Measurements from ENCODE around the gene CDC20B. TPM values are rescaled to one million over a fixed set of nuclear protein-coding genes. Genes with fewer than 3 reads are reported as not detected.

The CDC20B gene
- polyA plus RNA-seq, 1 experiment: not detected

DNA sequence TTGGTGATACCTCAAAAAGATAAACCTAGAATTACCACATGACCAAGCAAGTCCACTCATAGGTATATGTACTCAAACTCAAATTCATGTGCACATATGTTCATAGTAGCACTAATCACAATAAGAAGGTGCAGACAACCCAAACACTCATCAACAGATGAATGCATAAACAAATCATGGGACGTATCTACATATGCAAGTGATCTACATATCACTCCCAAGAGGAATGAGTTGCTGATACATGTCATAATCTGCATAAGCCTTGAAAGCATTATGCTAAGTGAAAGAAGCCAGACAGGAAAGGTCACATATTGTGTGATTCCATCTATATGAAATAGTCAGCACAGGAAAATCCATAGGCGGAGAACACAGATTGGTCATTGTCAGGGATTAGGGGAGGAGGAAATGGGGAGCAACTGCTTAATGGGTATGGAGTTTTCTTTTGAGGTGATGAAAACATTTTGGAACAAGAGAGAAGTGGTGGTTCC is 23.6 kb downstream of the CDC20B start:
- TF ChIP-seq CTCF (IDR thresholded peaks at IDR 0.05; ENCODE audit: insufficient read depth, low read depth, low read length): no peak
- Histone ChIP-seq H3K4me3 (ENCODE audit: low read depth, low read length) (no peak overlapping the region), H3K36me3 (ENCODE audit: control insufficient read depth, insufficient read depth, low read length) (no peaks in the 10 kb centered on the region), H3K27me3 (ENCODE audit: control insufficient read depth, insufficient read depth, low read length) (no peaks in the 10 kb centered on the region)
- ChIA-PET CTCF (interaction anchor here (2.1 to 6.3 kb wide), 3 partner anchors 10 to 244 kb away, joined by 11 to 45 read pairs (median 27); partner anchors contain the start of gene GPX8), POLR2A (no interaction called here)
- DNase-seq (ENCODE audit: low read depth): no peak

DNA sequence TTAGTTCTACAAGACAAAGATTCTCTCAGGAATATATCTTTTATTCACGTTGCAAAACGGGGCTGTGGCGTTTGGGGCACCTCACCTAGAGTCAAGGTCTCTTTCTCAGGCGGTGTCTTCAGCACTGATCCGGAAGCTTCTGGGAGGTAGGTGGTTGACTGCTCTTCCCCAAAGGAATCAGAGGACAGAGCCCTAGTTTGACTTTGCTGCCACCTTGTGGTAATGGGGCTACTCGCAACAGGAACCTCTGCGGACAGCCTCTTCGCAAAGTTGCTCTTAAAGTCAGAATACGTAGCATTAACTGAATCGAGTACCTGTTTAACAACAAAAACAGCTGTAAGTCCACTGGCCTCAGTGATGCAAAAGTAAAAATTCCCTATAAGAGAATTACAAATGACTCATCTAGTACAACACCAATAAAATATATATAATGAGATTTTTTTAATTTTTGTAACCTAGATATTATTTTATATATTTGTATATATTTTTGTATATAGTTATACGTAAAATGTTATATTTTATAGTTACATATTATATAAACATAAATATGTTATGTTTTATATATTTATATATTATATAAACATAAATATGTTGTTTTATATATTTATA is 26.3 kb downstream of the CDC20B start:
- DNase-seq (ENCODE audit: low read depth): peak; percentile 35
- TF ChIP-seq CTCF (IDR thresholded peaks at IDR 0.05; ENCODE audit: insufficient read depth, low read depth, low read length): peak; percentile 91
- Histone ChIP-seq H3K4me3 (ENCODE audit: low read depth, low read length) (no peak overlapping the region), H3K36me3 (ENCODE audit: control insufficient read depth, insufficient read depth, low read length) (no peaks in the 10 kb centered on the region), H3K27me3 (ENCODE audit: control insufficient read depth, insufficient read depth, low read length) (no peaks in the 10 kb centered on the region)
- ChIA-PET POLR2A (no interaction called here), CTCF (interaction anchor here (0.7 to 6.7 kb wide), 33 partner anchors 8 to 274 kb away, joined by 3 to 96 read pairs (median 4); partner anchors contain the start of gene GPX8)

DNA sequence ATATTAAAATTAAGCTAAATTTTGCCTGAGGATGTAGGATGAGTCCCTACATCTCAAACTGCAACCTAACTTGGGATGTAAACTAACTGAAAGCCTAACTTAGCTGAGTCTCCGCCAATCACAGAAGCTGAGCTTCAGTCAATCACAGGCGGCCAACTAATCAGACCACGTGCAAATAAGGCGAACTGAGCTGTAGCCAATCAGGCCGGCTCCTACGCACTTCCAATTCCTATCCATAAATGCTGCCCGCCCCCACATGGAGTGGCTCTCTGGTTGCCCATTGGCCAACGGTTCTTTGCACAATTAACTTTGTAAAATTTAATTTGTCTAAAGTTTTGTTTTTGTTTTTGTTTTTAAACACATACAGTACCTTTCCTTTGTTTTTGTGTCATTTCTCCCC is 26.9 kb downstream of the CDC20B start:
- no peaks in the 10 kb centered on the region for H3K27me3 ChIP-seq (ENCODE audit: control insufficient read depth, insufficient read depth, low read length)
- ChIA-PET CTCF (interaction anchor here (0.6 to 6.7 kb wide), 34 partner anchors 8 to 274 kb away, joined by 3 to 96 read pairs (median 4); partner anchors contain the start of gene GPX8), POLR2A (no interaction called here)
- H3K36me3 ChIP-seq (ENCODE audit: control insufficient read depth, insufficient read depth, low read length): no peaks in the 10 kb centered on the region
- DNase-seq (ENCODE audit: low read depth): no peak
- TF ChIP-seq CTCF (IDR thresholded peaks at IDR 0.05; ENCODE audit: insufficient read depth, low read depth, low read length): no peak
- H3K4me3 ChIP-seq (ENCODE audit: low read depth, low read length): no peak overlapping the region

GRCh38 chr5:55143624-55144023 is 29.4 kb downstream of the CDC20B start:
- no peaks in the 10 kb centered on the region for H3K36me3 ChIP-seq (ENCODE audit: control insufficient read depth, insufficient read depth, low read length)
- ChIA-PET CTCF (interaction anchor here (1.2 to 6.7 kb wide), 3 partner anchors 16 to 235 kb away, joined by 5 to 96 read pairs (median 95); partner anchors contain the start of gene GPX8), POLR2A (no interaction called here)
- TF ChIP-seq CTCF (IDR thresholded peaks at IDR 0.05; ENCODE audit: insufficient read depth, low read depth, low read length): no peak
- H3K4me3 ChIP-seq (ENCODE audit: low read depth, low read length): no peak overlapping the region
- H3K27me3 ChIP-seq (ENCODE audit: control insufficient read depth, insufficient read depth, low read length): no peaks in the 10 kb centered on the region
- DNase-seq (ENCODE audit: low read depth): no peak

GRCh38 chr5:55141945-55142690 is 30.9 kb downstream of the CDC20B start:
- CTCF ChIA-PET: interaction anchor here (3.1 to 6.7 kb wide), 2 partner anchors 199 to 236 kb away, joined by 19 to 95 read pairs; no protein-coding TSS in a partner anchor
- Histone ChIP-seq H3K4me3 (ENCODE audit: low read depth, low read length) (no peak overlapping the region), H3K27me3 (ENCODE audit: control insufficient read depth, insufficient read depth, low read length) (no peaks in the 10 kb centered on the region), H3K36me3 (ENCODE audit: control insufficient read depth, insufficient read depth, low read length) (no peaks in the 10 kb centered on the region)
- no peak for DNase-seq (ENCODE audit: low read depth)
- no peak for TF ChIP-seq CTCF (IDR thresholded peaks at IDR 0.05; ENCODE audit: insufficient read depth, low read depth, low read length)
- POLR2A ChIA-PET: no interaction called here
